ENCODE data around the gene KLF9. TPM values are rescaled to one million over a fixed set of nuclear protein-coding genes. Genes with fewer than 3 reads are reported as not detected.

The KLF9 gene
- total and polyA plus RNA-seq, 4 donors: 2.2 to 77.0 (median 16.7) TPM

- TF ChIP-seq FOXA2 (IDR thresholded peaks at IDR 0.05) (no peak), RAD21 (IDR thresholded peaks at IDR 0.05) (peak in 1 of 2 donors; percentile 44), GABPA (IDR thresholded peaks at IDR 0.05 in 1 of 2, conservative IDR thresholded peaks at IDR 0.05 in 1 of 2) (no peak), ATF3 (IDR thresholded peaks at IDR 0.05) (no peak), TAF1 (conservative IDR thresholded peaks at IDR 0.05) (no peak), HNF4A (conservative IDR thresholded peaks at IDR 0.05) (no peak), RXRA (IDR thresholded peaks at IDR 0.05) (peak; percentile 28 to 34), YY1 (IDR thresholded peaks at IDR 0.05) (no peak), FOXA1 (IDR thresholded peaks at IDR 0.05) (no peak), EGR1 (IDR thresholded peaks at IDR 0.05; ENCODE audit: low read depth in 2 of 2) (no peak), HNF4G (IDR thresholded peaks at IDR 0.05) (no peak), NR2F2 (IDR thresholded peaks at IDR 0.05) (peak; percentile 95), SP1 (IDR thresholded peaks at IDR 0.05) (peak; percentile 26), ZBTB33 (IDR thresholded peaks at IDR 0.05) (no peak), JUND (IDR thresholded peaks at IDR 0.05) (no peak), REST (IDR thresholded peaks at IDR 0.05) (no peak), CTCF (IDR thresholded peaks at IDR 0.05; ENCODE audit: low read depth, low read length, missing input control) (peak; percentile 1), MAX (IDR thresholded peaks at IDR 0.05) (no peak)
- peaks cover 4 to 33% (median 15%) of the 10 kb centered on the region in 4 donors for H3K4me1 ChIP-seq (ENCODE audit: control insufficient read depth in 4 of 4, insufficient read depth in 4 of 4, low read length in 3 of 4)
- H3K27ac ChIP-seq (ENCODE audit: low read depth in 1 of 2, low read length in 2 of 2): peak overlapping the region; percentile 100
- H3K9me3 ChIP-seq (ENCODE audit: control insufficient read depth in 4 of 4, low read length in 3 of 4): no peaks in the 10 kb centered on the region
- H3K36me3 ChIP-seq (ENCODE audit: control insufficient read depth in 4 of 4, insufficient read depth in 3 of 4, low read depth in 1 of 4, low read length in 3 of 4): no peaks in the 10 kb centered on the region
- H3K9ac ChIP-seq (ENCODE audit: low read depth in 1 of 2, low read length in 2 of 2): peak overlapping the region; percentile 91 to 97
- DNase-seq (ENCODE audit: low spot score): no peak
- peak overlapping the region in 2 of 3 donors; percentile 4 to 38 for H3K4me3 ChIP-seq (ENCODE audit: low read depth in 1 of 3, low read length in 3 of 3)
- no peaks in the 10 kb centered on the region for H3K27me3 ChIP-seq (ENCODE audit: control insufficient read depth in 4 of 4, insufficient read depth in 4 of 4, low read length in 3 of 4)
- WGBS: 52% methylated on average over 9 of the region's 9 CpGs
Measured at GRCh38 chr9:70421272-70422180, 7.1 kb upstream of the KLF9 start.

Data from liver (tissue), 9 donors.